Measurements from ENCODE around the gene ERRFI1.

The ERRFI1 gene

DNA sequence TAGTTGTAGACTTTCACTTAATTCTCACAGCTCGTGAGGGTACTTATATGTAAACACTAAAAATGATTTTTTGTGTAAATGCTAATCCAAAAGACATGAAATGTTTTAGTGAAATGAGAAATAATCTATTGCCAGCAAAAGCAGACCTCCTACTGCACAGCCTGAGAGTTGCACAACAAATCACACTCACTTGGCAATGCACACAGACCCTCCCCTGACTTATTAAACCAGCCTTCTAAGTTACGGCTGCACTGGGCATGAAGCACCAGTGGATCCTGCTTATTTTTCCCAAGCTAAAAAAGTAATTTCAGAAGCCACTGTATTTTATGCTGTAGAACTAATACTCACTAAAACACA, 10.3 kb downstream of the ERRFI1 start:
- H3K4me3 ChIP-seq (ENCODE audit: low read length) = no peak overlapping the region
- H3K4me1 ChIP-seq (ENCODE audit: control insufficient read depth, low read depth, low read length) = peaks cover 47% of the 10 kb centered on the region
- no peaks in the 10 kb centered on the region for H3K9me3 ChIP-seq (ENCODE audit: control insufficient read depth, low read depth, low read length)
- no peak overlapping the region for H3K27ac ChIP-seq (ENCODE audit: low read length)
- H3K27me3 ChIP-seq (ENCODE audit: control insufficient read depth, insufficient read depth, low read length) = no peaks in the 10 kb centered on the region
- H3K36me3 ChIP-seq (ENCODE audit: control insufficient read depth, low read depth, low read length) = peaks cover 34% of the 10 kb centered on the region
- H3K9ac ChIP-seq (ENCODE audit: low read length) = no peak overlapping the region

DNA sequence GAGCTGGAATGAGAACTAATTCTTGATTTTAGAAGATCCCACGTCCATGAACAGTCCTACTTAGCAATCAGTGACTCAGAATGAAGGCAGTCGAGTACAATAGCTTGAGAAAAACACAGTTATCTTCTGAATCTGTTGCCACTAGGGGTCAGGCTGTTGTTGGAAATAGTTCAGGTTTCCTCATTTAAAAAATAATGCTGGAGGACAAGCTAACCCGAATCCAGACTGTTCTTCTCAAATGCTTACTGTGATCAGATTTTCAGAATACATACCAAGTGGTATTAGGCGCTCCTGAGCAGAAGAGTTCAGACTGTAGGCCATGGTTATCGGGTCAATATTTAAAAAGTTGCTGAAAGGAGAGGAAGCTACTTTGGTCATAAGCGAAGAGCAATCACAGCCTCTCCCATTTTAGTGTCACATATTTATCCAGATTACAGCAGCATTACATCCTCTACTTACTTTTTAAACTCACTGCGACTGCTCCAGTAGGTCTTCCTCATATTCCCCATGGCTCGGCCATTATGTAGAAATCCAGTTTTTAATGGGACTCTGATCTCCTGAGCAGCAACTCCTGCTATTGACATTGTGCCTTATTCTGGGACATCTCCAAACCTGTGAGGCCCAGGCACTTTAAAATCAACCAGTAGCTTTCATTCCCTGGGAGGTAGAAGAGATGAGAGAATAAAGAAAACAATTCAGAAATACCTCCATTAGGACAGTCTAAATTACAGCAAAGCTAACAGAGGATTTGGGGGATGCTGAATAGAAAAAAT, 10.9 kb downstream of the ERRFI1 start:
- no peaks in the 10 kb centered on the region for H3K9me3 ChIP-seq (ENCODE audit: control insufficient read depth, low read depth, low read length)
- peaks cover 34% of the 10 kb centered on the region for H3K36me3 ChIP-seq (ENCODE audit: control insufficient read depth, low read depth, low read length)
- H3K4me3 ChIP-seq (ENCODE audit: low read length) = no peak overlapping the region
- H3K4me1 ChIP-seq (ENCODE audit: control insufficient read depth, low read depth, low read length) = peaks cover 47% of the 10 kb centered on the region
- no peak overlapping the region for H3K27ac ChIP-seq (ENCODE audit: low read length)
- H3K27me3 ChIP-seq (ENCODE audit: control insufficient read depth, insufficient read depth, low read length) = no peaks in the 10 kb centered on the region
- H3K9ac ChIP-seq (ENCODE audit: low read length) = no peak overlapping the region

DNA sequence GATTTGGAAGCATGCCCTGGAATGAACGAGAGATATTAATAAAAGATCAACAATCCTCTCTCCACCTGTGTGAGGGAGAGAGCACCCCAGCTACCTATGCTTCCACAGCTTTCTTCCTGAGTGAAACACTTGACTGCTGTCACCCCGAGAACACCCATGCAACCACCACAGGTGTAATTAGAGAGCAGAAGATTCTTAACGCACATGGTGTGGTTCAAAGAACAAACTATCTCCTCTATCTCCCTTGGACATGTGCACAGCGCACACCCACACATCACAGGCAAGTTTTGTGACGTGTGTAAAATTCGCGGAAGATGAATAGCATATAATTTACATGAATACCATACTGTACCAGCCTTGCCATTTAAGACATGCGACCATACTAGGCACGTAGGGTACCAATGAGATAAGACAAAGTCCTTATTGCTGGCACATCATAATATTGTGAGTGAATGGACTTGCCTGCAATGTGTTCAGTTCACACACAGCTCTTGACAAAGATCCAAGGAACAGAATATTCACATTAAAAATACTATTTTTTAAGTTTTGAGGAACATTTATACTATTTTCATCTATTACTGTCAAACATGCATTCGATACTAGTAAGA, 11.6 kb downstream of the ERRFI1 start:
- Histone ChIP-seq H3K4me3 (ENCODE audit: low read length) (no peak overlapping the region), H3K36me3 (ENCODE audit: control insufficient read depth, low read depth, low read length) (peaks cover 37% of the 10 kb centered on the region), H3K27ac (ENCODE audit: low read length) (no peak overlapping the region), H3K4me1 (ENCODE audit: control insufficient read depth, low read depth, low read length) (peaks cover 45% of the 10 kb centered on the region), H3K9me3 (ENCODE audit: control insufficient read depth, low read depth, low read length) (no peaks in the 10 kb centered on the region), H3K27me3 (ENCODE audit: control insufficient read depth, insufficient read depth, low read length) (no peaks in the 10 kb centered on the region), H3K9ac (ENCODE audit: low read length) (no peak overlapping the region)

DNA sequence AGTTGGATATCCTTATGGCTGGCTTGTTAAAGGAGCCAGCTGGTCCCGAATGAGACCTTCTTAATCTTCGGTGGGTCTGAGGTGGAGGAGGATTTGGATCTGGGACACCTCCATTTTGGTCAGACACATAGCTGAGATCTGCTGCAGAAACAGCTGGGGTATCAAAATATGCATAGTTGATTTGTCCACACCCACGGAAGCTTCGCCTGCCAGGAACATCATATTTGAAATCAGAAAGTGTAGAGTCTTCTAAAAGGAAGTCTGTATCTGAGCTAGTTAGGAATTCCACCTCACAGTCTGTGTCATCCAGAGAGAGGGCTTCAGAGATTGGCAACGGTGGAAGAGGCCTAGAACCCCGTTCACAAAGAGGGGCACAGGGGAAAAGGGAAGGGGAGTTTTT, 12.3 kb downstream of the ERRFI1 start:
- H3K36me3 ChIP-seq (ENCODE audit: control insufficient read depth, low read depth, low read length) = peaks cover 37% of the 10 kb centered on the region
- no peak overlapping the region for H3K9ac ChIP-seq (ENCODE audit: low read length)
- no peak overlapping the region for H3K27ac ChIP-seq (ENCODE audit: low read length)
- H3K4me3 ChIP-seq (ENCODE audit: low read length) = no peak overlapping the region
- H3K4me1 ChIP-seq (ENCODE audit: control insufficient read depth, low read depth, low read length) = peaks cover 38% of the 10 kb centered on the region
- H3K9me3 ChIP-seq (ENCODE audit: control insufficient read depth, low read depth, low read length) = no peaks in the 10 kb centered on the region
- no peaks in the 10 kb centered on the region for H3K27me3 ChIP-seq (ENCODE audit: control insufficient read depth, insufficient read depth, low read length)

DNA sequence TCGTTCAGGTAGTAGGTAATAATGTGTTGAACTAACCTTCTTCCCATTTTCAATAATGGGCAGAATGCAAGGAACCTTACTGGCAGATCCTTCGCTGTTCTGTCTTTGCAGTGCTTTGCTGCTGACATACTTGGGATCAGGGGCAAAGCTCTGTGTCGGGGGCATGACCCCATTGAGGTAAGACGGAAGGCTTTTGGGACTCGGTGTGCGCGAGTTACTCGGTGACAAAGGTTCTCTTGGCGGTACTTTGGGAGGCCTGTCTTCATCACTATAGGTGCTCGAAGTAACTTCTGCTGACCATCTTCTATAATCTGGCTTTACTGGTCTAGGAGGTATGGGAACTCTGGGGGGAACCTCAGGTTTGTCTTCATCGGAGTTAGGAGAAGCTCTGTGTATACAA, 12.7 kb downstream of the ERRFI1 start:
- H3K4me1 ChIP-seq (ENCODE audit: control insufficient read depth, low read depth, low read length) = peaks cover 34% of the 10 kb centered on the region
- H3K4me3 ChIP-seq (ENCODE audit: low read length) = no peak overlapping the region
- H3K27me3 ChIP-seq (ENCODE audit: control insufficient read depth, insufficient read depth, low read length) = no peaks in the 10 kb centered on the region
- H3K27ac ChIP-seq (ENCODE audit: low read length) = no peak overlapping the region
- peaks cover 37% of the 10 kb centered on the region for H3K36me3 ChIP-seq (ENCODE audit: control insufficient read depth, low read depth, low read length)
- H3K9me3 ChIP-seq (ENCODE audit: control insufficient read depth, low read depth, low read length) = no peaks in the 10 kb centered on the region
- no peak overlapping the region for H3K9ac ChIP-seq (ENCODE audit: low read length)

DNA sequence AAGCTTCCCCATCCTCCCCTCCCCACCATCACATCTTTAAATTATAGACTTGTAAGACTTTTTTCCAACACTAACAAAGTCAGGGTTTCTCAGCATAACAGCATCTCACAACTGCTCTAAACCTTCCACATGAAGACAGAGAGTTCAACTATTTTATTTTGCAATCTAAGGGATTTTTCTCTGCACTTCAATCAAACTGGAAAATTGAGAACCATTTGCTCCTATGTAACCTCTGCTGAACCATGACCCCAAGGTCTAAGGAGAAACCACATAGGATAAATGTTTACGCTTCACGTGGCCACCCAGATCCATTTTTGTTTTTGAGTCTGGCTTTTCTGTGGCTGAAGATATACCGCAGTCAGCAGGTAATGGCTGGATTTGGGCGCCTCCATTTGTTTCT, 13.2 kb downstream of the ERRFI1 start:
- no peak overlapping the region for H3K27ac ChIP-seq (ENCODE audit: low read length)
- H3K27me3 ChIP-seq (ENCODE audit: control insufficient read depth, insufficient read depth, low read length) = no peaks in the 10 kb centered on the region
- no peak overlapping the region for H3K4me3 ChIP-seq (ENCODE audit: low read length)
- H3K4me1 ChIP-seq (ENCODE audit: control insufficient read depth, low read depth, low read length) = peaks cover 29% of the 10 kb centered on the region
- H3K36me3 ChIP-seq (ENCODE audit: control insufficient read depth, low read depth, low read length) = peaks cover 37% of the 10 kb centered on the region
- H3K9me3 ChIP-seq (ENCODE audit: control insufficient read depth, low read depth, low read length) = no peaks in the 10 kb centered on the region
- no peak overlapping the region for H3K9ac ChIP-seq (ENCODE audit: low read length)

DNA sequence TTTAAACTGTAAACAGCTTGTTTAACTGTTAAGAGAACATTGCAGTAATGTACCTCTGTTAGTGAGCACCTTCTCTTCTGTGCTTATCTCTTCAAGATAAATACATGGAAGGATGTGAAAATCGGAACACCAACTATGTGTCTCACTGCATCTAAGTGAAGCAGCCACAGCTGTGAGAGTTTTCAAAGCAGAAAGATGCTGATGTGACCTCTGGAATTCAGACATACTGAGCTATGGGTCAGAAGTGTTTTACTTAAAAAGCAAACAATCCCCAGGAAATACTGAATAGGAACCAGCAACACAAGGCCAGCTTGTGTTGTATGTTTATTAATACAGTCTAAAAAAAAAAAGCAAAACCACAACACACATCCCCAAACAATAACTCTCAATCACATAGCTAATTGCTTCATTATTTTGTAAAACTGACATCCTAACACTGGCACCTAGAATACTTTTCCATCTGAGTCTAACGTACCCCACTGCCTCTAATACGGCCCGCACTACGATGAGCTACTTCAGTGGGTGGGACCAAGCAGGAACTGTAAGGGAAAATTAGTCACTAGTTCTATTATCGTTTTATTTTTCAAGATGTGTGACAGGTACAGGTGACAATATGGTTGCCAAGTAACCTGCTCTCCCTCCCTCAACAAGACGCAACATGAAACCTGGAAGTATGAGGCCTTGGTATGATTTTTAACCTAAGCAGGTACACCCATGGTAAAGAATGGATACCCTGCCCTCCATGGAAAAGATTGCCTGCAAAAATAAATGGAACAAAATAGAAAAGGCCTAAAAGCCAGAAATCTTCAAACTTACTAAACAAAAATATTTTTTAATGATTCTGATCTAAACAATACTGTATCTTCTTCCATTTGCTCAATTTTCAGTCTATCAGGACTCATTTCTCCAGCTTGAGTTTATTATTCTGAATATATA, 13.9 kb downstream of the ERRFI1 start:
- peaks cover 22% of the 10 kb centered on the region for H3K4me1 ChIP-seq (ENCODE audit: control insufficient read depth, low read depth, low read length)
- H3K36me3 ChIP-seq (ENCODE audit: control insufficient read depth, low read depth, low read length) = peaks cover 37% of the 10 kb centered on the region
- no peak overlapping the region for H3K9ac ChIP-seq (ENCODE audit: low read length)
- H3K4me3 ChIP-seq (ENCODE audit: low read length) = no peak overlapping the region
- H3K27me3 ChIP-seq (ENCODE audit: control insufficient read depth, insufficient read depth, low read length) = no peaks in the 10 kb centered on the region
- H3K9me3 ChIP-seq (ENCODE audit: control insufficient read depth, low read depth, low read length) = no peaks in the 10 kb centered on the region
- no peak overlapping the region for H3K27ac ChIP-seq (ENCODE audit: low read length)

DNA sequence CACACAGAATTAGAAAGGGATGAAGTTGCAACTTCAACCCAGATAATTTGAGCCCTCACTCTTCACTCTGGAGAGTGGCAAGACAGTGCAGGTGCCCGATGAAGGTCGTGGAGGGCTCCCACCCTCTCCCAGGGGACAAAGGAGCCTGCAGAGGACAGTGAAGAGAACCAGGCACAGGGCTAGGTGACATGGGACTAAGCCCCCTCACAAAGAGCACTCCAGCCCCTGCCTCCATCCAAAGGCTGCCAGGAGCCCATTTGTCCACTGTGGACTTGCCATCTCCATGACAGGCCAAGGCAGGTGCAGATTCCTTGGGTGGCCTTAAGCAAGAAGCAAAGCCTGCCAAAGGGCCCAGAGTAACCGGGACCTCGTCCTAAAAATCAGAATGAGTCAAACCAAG, 15.1 kb downstream of the ERRFI1 start:
- Histone ChIP-seq H3K4me1 (ENCODE audit: control insufficient read depth, low read depth, low read length) (peaks cover 15% of the 10 kb centered on the region), H3K9me3 (ENCODE audit: control insufficient read depth, low read depth, low read length) (no peaks in the 10 kb centered on the region), H3K27me3 (ENCODE audit: control insufficient read depth, insufficient read depth, low read length) (no peaks in the 10 kb centered on the region), H3K27ac (ENCODE audit: low read length) (no peak overlapping the region), H3K4me3 (ENCODE audit: low read length) (no peak overlapping the region), H3K36me3 (ENCODE audit: control insufficient read depth, low read depth, low read length) (peaks cover 37% of the 10 kb centered on the region), H3K9ac (ENCODE audit: low read length) (no peak overlapping the region)

DNA sequence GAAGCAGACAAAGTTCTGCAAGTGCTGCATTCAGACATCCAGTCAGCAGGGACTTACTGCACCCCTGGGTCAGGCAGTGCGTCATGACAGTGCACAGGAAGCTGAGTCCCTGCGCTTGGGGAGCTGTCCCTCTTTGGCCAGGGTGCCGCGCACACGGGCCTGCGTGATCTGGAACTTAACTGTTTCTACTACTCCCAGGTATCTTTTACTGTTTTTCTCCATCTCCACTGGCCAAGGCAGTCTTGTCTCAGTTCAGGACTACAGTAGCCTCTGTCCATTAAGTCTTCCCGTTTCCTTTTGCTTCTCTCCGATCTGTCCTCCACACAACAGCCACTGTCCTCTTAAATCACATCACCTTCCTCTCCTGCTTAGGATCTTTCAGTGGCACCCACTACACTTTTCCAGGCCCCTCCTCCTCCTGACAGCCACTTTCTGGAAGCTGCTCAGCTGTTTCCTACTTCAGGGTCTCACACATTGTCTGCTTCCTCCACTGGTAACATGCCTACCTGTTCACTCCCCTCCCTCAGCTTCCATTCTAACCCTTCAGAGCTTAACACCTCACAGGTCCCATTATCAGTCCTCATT, 15.9 kb downstream of the ERRFI1 start:
- no peak overlapping the region for H3K27ac ChIP-seq (ENCODE audit: low read length)

DNA sequence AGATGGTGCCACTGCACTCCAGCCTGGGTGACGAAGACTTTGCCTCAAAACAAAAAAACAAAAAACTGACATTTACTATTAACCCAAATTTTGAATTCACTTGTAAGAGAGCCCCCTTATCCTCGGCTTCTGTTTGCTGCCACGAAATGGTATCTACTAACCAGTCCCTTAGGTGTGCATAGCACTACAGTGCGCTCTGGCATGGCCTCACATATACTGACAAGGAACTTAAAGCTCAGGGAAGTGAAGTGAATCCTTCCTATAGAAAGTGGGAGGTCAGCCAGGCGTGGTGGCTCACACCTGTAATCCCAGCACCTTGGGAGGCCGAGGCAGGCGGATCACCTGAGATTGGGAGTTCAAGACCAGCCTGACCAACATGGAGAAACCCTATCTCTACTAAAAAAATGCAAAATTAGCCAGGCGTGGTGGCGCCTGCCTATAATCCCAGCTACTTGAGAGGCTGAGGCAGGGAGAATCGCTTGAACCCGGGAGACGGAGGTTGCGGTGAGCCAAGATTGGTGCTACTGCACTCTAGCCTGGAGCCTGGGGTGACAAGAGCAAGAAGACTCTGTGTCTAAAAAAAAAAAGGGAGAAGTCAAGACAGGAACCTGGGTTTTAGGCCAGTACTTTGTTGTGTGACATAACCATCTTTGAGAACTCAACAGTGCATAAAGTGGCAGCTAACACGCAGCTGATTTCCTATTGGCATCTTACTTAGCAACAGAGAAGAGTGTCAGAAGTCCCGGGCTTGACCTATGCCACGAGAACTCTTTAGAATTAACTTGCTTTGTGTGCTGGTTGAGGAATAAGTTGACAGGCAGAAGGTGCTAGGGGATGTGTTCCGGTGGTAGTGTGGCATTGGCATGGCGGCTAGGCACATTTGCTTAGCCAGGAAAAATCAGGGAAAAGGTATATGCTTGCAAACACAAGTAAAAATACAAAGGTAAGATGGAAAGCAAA, 16.8 kb downstream of the ERRFI1 start:
- Histone ChIP-seq H3K4me1 (ENCODE audit: control insufficient read depth, low read depth, low read length) (peaks cover 15% of the 10 kb centered on the region), H3K9me3 (ENCODE audit: control insufficient read depth, low read depth, low read length) (no peaks in the 10 kb centered on the region), H3K36me3 (ENCODE audit: control insufficient read depth, low read depth, low read length) (peaks cover 33% of the 10 kb centered on the region), H3K27me3 (ENCODE audit: control insufficient read depth, insufficient read depth, low read length) (no peaks in the 10 kb centered on the region), H3K27ac (ENCODE audit: low read length) (no peak overlapping the region), H3K9ac (ENCODE audit: low read length) (no peak overlapping the region), H3K4me3 (ENCODE audit: low read length) (no peak overlapping the region)

More for the DNA sequence above, 15.9 kb downstream of the ERRFI1 start:
- Histone ChIP-seq H3K27me3 (ENCODE audit: control insufficient read depth, insufficient read depth, low read length) (no peaks in the 10 kb centered on the region), H3K36me3 (ENCODE audit: control insufficient read depth, low read depth, low read length) (peaks cover 37% of the 10 kb centered on the region), H3K9me3 (ENCODE audit: control insufficient read depth, low read depth, low read length) (no peaks in the 10 kb centered on the region), H3K4me3 (ENCODE audit: low read length) (no peak overlapping the region), H3K4me1 (ENCODE audit: control insufficient read depth, low read depth, low read length) (peaks cover 8% of the 10 kb centered on the region), H3K9ac (ENCODE audit: low read length) (no peak overlapping the region)

Data from iPS-18a (cell line).